ENCODE data around the gene MED12L. TPM values are rescaled to one million over a fixed set of nuclear protein-coding genes. Genes with fewer than 3 reads are reported as not detected.

The MED12L gene
- total and polyA plus RNA-seq, 7 donors, result 0.01 to 2.6 (median 0.17) TPM

GRCh38 chr3:151109286-151109800 lies 23.9 kb downstream of the MED12L start:
- no peaks in the 10 kb centered on the region for H3K36me3 ChIP-seq (ENCODE audit: insufficient read depth in 1 of 2, low read depth in 1 of 2)
- no peak for ATAC-seq
- no peaks in the 10 kb centered on the region for H3K9me3 ChIP-seq
- intact Hi-C loops (cut with DNase I), result no loop called here
- TF ChIP-seq CTCF (IDR thresholded peaks at IDR 0.05), result no peak
- H3K27me3 ChIP-seq (ENCODE audit: insufficient read depth in 3 of 3, low read length in 2 of 3), result peaks cover 0 to 3% (median 0%) of the 10 kb centered on the region in 3 donors
- WGBS, 3 donors, result 89 to 92% (median 89%) methylated on average over 8 of the region's 8 CpGs
- DNase-seq, result no peak
- H3K27ac ChIP-seq, result no peak overlapping the region
- H3K4me1 ChIP-seq, result no peaks in the 10 kb centered on the region
- H3K4me3 ChIP-seq, result no peak overlapping the region

- WGBS, 3 donors, result 67 to 69% (median 69%) methylated on average over 3 of the region's 3 CpGs
- DNase-seq (no peak), ATAC-seq (no peak)
- intact Hi-C loops (cut with DNase I), result no loop called here
- no peaks in the 10 kb centered on the region for H3K36me3 ChIP-seq (ENCODE audit: insufficient read depth in 1 of 2, low read depth in 1 of 2)
- TF ChIP-seq CTCF (IDR thresholded peaks at IDR 0.05), result no peak
- H3K27me3 ChIP-seq (ENCODE audit: insufficient read depth in 3 of 3, low read length in 2 of 3), result no peaks in the 10 kb centered on the region
- H3K4me3 ChIP-seq, result no peak overlapping the region
- no peak overlapping the region for H3K27ac ChIP-seq
- no peaks in the 10 kb centered on the region for H3K9me3 ChIP-seq
- no peaks in the 10 kb centered on the region for H3K4me1 ChIP-seq
Measured at GRCh38 chr3:151112731-151113130, 27.3 kb downstream of the MED12L start.

- no peak for TF ChIP-seq CTCF (IDR thresholded peaks at IDR 0.05)
- intact Hi-C loops (cut with DNase I), result no loop called here
- Histone ChIP-seq H3K4me1 (no peaks in the 10 kb centered on the region), H3K27ac (no peak overlapping the region), H3K36me3 (ENCODE audit: insufficient read depth in 1 of 2, low read depth in 1 of 2) (no peaks in the 10 kb centered on the region), H3K27me3 (ENCODE audit: insufficient read depth in 3 of 3, low read length in 2 of 3) (no peaks in the 10 kb centered on the region), H3K9me3 (no peaks in the 10 kb centered on the region), H3K4me3 (no peak overlapping the region)
- ATAC-seq, result no peak
- no peak for DNase-seq
- 91 to 93% (median 92%) methylated on average over 1 of the region's 1 CpG for WGBS, 3 donors
Measured at GRCh38 chr3:151113343-151113742, 27.9 kb downstream of the MED12L start.

- no peak overlapping the region for H3K27ac ChIP-seq
- H3K4me1 ChIP-seq, result no peaks in the 10 kb centered on the region
- TF ChIP-seq CTCF (IDR thresholded peaks at IDR 0.05), result no peak
- DNase-seq (no peak), ATAC-seq (no peak)
- no peaks in the 10 kb centered on the region for H3K36me3 ChIP-seq (ENCODE audit: insufficient read depth in 1 of 2, low read depth in 1 of 2)
- 89 to 92% (median 91%) methylated on average over 4 of the region's 4 CpGs for WGBS, 3 donors
- H3K9me3 ChIP-seq, result no peaks in the 10 kb centered on the region
- no peaks in the 10 kb centered on the region for H3K27me3 ChIP-seq (ENCODE audit: insufficient read depth in 3 of 3, low read length in 2 of 3)
- intact Hi-C loops (cut with DNase I), result no loop called here
- H3K4me3 ChIP-seq, result no peak overlapping the region
Measured at GRCh38 chr3:151117047-151117446, 31.6 kb downstream of the MED12L start.

- Histone ChIP-seq H3K4me1 (no peaks in the 10 kb centered on the region), H3K27ac (no peak overlapping the region), H3K9me3 (no peaks in the 10 kb centered on the region), H3K4me3 (no peak overlapping the region), H3K27me3 (ENCODE audit: insufficient read depth in 3 of 3, low read length in 2 of 3) (no peaks in the 10 kb centered on the region), H3K36me3 (ENCODE audit: insufficient read depth in 1 of 2, low read depth in 1 of 2) (no peaks in the 10 kb centered on the region)
- ATAC-seq (no peak), DNase-seq (no peak)
- intact Hi-C loops (cut with DNase I), result no loop called here
- whole genome bisulfite sequencing, 3 donors, result 78 to 87% (median 84%) methylated on average over 2 of the region's 2 CpGs
- TF ChIP-seq CTCF (IDR thresholded peaks at IDR 0.05), result no peak
Measured at GRCh38 chr3:151119188-151119587, 33.7 kb downstream of the MED12L start.
